HepG2 (cell line): ENCODE results near the gene UBE2H. TPM values are rescaled to one million over a fixed set of nuclear protein-coding genes. Genes with fewer than 3 reads are reported as not detected.
A peak's percentile ranks its signal among the peaks of the same experiment; 100 is the strongest.

Experiments used
- MAFF ChIP-seq: IDR thresholded peaks from 2 replicates; pipeline ENCODE4 v1.6.1; 2011; ENCODE audit warnings: low read depth, low read length, improper control_type of control experiment
- ZNF646 ChIP-seq: sonication (generic); formaldehyde crosslinking; IDR thresholded peaks from 2 replicates; pipeline ENCODE4 v1.9.0; 2021; ENCODE audit warnings: mild to moderate bottlenecking, missing genetic modification reagents
- ZSCAN20 ChIP-seq: sonication (generic); formaldehyde crosslinking; IDR thresholded peaks from 2 replicates; pipeline ENCODE4 v1.4.0; 2020; ENCODE audit warnings: missing genetic modification reagents, mild to moderate bottlenecking, borderline replicate concordance
- polyA plus RNA-seq, 8 experiments: library from polyadenylated mRNA; depleted of rRNA in 3 of 8; stranded (reverse) in 7 of 8; unstranded in 1 of 8; fragments of >200 nt; fragmentation: Illumina TruSeq in 4 of 8; extraction: Trizol in 4 of 8; gene quantifications; 2 replicates each; pipeline versions ENCODE4 v1.2.1 to v1.2.3, GENCODE V29; 2011 to 2016; ENCODE audit warnings: low read depth in 4 of 8, missing spikeins in 1 of 8, mixed read lengths in 1 of 8; ENCODE audit not compliant: insufficient read depth in 1 of 8
- total RNA-seq, 5 experiments: library from RNA; depleted of rRNA; stranded (reverse); fragments of >200 nt; fragmentation: Illumina TruSeq; extraction: Trizol; gene quantifications; 2 replicates each; pipeline ENCODE4 v1.2.3, GENCODE V29; 2016; ENCODE audit warnings: low read depth in 1 of 5
- TF ChIP-seq, protein P1 (sequence below), 2 experiments: sonication (generic) in 1 of 2; formaldehyde crosslinking in 1 of 2; IDR thresholded peaks; 2 replicates each; pipeline versions ENCODE4 v1.4.0 to v1.6.1; 2016 to 2020; ENCODE audit warnings: borderline replicate concordance in 1 of 2, low read depth in 1 of 2, mild to moderate bottlenecking in 1 of 2, missing genetic modification reagents in 1 of 2
- TF ChIP-seq, protein P2 (sequence below): IDR thresholded peaks from 2 replicates; pipeline ENCODE4 v1.6.1; 2016; ENCODE audit warnings: missing compliant biosample characterization, missing genetic modification reagents, borderline replicate concordance

UBE2H gene
- total and polyA plus RNA-seq, 2 of the 13 experiments (the other 11 are each of a cell fraction or from before 2014, with no cell fraction given): 15.5 to 40.1 TPM

GRCh38 chr7:129949292-129950133 lies 3.2 kb downstream of the UBE2H start (continued):
- TF ChIP-seq, protein P1, sequence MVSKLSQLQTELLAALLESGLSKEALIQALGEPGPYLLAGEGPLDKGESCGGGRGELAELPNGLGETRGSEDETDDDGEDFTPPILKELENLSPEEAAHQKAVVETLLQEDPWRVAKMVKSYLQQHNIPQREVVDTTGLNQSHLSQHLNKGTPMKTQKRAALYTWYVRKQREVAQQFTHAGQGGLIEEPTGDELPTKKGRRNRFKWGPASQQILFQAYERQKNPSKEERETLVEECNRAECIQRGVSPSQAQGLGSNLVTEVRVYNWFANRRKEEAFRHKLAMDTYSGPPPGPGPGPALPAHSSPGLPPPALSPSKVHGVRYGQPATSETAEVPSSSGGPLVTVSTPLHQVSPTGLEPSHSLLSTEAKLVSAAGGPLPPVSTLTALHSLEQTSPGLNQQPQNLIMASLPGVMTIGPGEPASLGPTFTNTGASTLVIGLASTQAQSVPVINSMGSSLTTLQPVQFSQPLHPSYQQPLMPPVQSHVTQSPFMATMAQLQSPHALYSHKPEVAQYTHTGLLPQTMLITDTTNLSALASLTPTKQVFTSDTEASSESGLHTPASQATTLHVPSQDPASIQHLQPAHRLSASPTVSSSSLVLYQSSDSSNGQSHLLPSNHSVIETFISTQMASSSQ (IDR thresholded peaks at IDR 0.05; ENCODE audit: low read depth): no peak; the same call in 1 of the 2 replicates
- TF ChIP-seq, protein P1 (CRISPR knock-in tag; IDR thresholded peaks at IDR 0.05; ENCODE audit: borderline replicate concordance): peak; percentile 9; the same call in 1 of the 2 replicates
- no peak for TF ChIP-seq MAFF
- no peak for TF ChIP-seq ZSCAN20 (CRISPR knock-in tag)
- TF ChIP-seq, protein P2, sequence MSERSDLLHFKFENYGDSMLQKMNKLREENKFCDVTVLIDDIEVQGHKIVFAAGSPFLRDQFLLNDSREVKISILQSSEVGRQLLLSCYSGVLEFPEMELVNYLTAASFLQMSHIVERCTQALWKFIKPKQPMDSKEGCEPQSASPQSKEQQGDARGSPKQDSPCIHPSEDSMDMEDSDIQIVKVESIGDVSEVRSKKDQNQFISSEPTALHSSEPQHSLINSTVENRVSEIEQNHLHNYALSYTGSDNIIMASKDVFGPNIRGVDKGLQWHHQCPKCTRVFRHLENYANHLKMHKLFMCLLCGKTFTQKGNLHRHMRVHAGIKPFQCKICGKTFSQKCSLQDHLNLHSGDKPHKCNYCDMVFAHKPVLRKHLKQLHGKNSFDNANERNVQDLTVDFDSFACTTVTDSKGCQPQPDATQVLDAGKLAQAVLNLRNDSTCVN (CRISPR knock-in tag): no peak; the same call in 1 of the 2 replicates
- 0 out of 2 replicates have a peak, but pooled peaks have one; percentile 33 for TF ChIP-seq ZNF646
